Left hindlimb (tissue), 1 donor: ENCODE results near the gene VGLL4.

Experiments used
- DNase-seq: peaks from one replicate; pipeline ENCODE4 v3.0.0-alpha.2; 2018

VGLL4 gene

DNA sequence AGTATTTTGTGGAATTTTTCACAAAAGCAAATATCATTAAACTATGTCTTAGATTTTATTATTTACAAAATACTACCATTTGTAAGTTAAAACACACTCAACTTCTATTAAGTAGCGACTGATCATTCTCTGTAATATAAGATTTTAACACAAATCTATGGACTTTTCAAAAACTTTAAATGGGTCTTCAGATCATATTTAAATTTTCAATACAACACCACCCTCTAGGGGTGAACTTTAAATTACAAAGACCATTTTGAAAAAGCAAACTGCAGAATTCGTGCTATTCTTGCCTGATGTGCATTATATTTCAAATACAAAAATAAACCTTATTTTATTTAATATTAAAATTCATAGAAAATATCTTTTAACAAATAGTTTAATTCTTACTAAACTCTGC, 8.2 kb upstream of the VGLL4 start:
- DNase-seq: no peak

DNA sequence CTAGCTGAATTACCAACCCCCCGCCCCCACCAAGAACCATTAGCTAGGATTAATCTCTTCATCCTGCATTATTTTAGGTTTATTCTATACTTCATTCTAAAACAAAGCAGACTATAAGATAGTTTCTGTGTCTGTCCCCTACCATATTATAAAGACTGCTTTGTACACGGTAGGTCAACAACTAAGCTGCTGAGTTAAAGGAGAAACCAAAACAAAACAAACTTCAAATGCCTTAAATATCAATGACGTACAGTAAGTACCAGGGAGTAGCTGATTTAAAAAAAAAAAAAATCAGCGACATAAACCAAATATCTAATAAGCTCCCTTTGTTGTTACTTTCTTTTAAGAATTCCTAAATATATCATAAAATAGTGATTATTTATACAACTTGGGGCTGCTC, 7.8 kb upstream of the VGLL4 start:
- no peak for DNase-seq

- DNase-seq: no peak
Observed at GRCh38 chr3:11650391-11650790, 6.7 kb upstream of the VGLL4 start.

- DNase-seq: no peak
Observed at GRCh38 chr3:11648735-11649134, 5.0 kb upstream of the VGLL4 start.

GRCh38 chr3:11643201-11643603, 513 bp downstream of the VGLL4 start:
- DNase-seq: peak; percentile 69

DNA sequence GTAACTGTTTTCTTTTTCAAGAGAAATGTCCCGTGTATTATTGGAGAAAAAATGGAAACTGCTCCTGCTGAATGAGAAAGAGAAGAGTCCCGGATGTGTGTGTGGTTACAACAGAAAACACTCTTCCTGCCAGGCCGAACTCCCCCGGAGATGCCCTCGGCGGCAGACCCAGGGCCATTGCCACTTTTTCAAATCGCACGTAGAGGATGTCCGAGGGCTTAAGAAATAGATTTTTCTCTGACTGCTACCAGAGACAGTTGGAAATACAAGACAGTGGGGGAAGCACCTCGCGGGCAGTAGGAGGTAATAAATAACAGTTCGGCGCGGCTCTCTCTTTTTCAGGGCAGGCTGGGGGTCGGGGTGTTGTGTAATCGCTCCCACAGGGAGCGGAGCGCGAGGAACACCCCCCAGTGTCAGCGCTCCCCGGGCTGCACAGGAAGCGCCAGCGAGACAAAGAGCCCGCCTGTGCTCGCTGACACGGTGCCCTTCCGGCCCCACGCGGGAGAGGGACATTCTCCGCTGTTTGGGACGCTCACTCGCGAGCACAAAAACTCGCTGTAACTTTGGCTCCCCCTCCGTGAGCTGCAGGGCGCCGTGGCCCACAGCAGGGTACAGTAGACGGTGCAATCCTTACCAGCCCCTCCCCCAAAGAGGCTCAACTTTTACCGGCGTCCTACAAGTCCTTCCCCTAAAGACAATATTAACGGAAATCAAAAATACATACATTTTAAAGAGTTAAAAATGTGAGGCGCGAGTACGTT, 1.1 kb downstream of the VGLL4 start:
- peak; percentile 85 for DNase-seq

DNA sequence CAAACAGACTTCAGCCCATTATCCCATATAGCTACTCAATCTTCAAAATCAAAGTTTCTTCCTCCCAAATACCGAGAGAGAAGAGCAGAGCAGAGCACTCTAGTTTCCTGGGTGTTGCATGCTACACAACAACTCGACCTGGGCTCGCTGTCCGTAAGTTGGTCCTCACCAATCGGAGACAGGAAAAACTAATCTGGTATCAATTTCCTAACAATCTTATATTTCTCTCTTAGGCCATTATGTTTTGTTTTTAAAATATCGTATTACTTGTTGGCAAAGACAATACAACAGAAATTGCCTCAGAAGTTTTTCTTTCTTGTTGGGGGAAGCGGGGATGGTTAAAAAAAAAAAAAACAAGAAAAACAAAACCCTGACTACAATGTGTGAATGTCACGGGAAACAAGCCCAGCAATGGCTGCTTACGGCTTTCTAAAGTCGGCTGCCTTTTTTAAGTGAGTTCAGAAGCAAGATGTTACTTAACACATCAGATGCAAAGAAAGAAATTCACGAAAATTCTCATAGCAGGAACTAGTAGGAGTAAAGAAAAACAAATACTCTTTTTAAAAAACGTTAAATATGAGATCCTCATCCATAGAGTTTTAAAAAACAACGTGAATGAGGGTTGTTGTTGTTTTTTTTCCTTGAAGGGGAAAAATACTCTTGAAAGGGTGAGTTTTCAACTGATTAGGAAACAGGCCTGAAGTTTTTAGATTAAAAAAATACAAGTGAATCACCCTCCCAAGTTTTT, 1.9 kb downstream of the VGLL4 start:
- no peak for DNase-seq

GRCh38 chr3:11641316-11641682, 2.4 kb downstream of the VGLL4 start:
- no peak for DNase-seq

GRCh38 chr3:11640009-11640673, 3.6 kb downstream of the VGLL4 start:
- DNase-seq: no peak

DNA sequence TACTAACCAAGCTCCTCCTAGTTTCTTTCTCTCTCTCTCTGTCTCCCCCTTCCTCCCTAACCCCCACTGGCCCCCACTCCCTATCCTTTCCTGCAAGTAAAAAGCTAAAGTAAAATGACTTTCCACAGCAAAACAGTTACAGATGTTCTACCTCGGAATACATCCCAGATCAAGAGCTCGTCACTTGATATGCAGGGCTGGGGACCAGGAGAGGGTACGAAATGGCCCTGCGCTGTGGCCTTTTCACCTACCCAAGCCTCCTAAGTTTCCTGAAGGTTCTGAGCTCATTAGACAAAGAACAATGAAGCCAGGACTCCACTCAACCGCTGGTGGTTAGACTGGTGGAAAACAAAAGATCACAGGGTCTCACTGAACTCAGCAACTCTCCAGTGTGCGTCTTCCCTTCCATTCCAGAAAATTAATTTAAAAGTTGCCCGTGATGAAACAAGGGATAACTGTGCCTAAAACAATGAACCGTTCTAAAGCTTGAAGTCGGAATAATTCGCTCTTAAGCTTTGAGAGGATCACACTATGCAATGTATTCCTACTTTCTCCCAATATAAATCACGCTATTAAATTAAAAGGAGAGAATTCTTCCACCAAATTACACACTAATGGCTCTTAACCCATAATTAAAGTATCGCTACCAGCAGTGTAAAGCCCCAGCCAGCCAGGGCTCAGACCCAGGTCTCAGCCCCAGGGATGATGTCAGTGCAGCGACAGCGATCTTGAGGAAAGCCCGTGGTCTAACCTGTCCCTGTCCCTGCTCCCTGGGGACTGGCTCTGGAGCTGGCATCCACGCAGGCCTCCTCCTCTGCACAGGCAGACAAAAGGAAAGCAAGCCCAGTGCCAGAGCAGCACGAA, 5.0 kb downstream of the VGLL4 start:
- DNase-seq: peak; percentile 57

DNA sequence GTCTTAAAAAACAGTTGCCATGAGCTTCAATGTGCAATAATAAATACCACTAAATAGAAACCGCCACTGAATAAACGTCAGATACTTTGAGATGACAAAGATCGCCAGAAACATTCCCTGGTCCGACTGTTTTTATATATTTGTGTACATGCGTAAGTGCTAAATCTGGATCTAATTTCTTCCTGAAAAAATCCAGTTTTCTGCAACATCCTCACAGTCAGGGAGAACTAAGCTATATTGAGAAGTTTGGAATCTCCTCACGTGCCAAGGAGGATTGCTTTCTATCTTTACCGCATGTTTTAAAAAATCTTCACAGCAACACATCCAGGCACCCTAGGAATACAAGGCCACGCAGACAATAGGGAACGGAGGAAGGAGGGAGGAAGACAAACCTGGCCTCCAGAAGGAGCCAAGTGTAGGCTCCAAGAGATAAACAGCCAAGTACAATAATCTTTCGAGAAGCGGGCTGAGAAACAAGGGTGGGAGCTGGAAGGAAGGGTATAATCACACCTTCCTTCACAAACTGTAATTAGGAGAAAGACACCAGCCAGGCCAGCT, 5.7 kb downstream of the VGLL4 start:
- no peak for DNase-seq

DNA sequence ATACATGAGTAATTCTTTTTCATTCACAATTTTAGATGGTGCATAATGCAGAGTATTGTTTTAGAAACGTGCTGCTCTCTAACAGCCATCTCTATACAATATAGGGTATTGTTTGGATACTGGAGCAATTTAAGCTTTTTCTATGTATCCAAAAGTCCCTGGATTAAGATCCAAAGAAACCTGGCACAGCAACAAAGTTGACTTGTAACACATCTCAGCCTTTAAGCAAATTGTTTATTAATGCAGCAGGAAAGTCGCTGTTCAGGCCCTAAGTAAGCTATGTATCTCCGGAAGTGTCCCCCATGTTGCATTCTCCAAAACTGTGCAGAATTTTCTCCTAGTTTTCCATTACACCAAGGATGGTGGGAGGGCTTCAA, 7.3 kb downstream of the VGLL4 start:
- DNase-seq: no peak

DNA sequence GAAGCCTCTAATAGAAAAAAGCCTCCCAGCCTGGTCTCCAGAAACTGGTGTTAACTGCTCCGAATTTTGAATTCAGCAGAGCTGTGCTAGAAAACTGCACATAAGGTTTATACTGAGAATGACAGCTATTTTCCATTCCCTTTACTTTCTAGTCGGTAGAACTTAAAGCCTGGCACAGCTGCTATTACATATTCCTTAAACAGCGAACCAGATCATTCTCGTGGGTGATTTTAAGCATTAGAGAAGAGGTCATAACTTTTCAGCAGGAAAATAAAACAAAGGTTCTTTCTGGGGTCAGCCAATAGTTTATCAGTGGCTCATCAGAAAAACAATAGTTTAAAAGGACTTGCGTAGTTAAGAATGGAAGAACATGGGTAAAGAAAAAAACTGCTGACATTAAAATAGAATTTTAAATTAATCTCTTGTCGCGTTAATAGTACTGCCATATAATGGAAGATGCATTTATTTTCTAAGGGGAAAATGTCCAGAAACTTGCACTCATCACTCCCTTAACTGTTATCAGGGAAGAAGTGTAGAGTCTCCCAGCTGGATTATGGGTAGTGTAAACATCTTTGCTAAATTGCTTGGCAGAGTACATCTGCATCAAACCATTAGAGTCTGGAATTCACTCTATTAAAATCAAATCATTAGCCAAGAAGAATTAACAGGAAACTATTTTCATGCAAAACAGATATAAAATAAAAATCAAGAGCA, 7.9 kb downstream of the VGLL4 start:
- DNase-seq: no peak

GRCh38 chr3:11634974-11635612, 8.6 kb downstream of the VGLL4 start:
- DNase-seq: no peak

DNA sequence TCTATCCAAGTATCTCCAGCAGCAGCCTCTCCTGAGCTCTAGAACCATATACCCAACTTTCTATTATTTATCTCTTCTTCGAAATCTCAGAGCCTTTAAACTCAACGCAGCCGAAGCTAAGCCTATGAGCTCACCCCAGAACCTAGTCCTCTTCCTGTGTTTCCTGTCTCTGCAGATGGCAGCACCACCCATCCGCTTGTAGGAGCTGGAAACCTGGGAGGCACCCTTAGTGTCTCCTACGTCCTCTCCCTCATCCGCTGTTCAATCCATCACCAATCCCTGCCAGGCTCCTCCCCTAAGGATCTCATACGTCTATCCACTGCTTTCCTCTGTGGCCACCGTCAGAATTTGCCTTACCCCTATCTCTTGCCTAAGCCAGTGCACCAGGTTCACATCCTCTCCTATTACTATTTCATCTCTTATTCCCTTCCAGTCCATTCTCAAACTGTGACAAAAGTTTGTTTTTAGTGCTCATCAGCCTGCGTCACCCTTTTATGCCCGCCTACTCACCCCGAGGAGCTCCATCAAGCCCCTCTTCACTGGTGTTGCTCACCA, 9.6 kb downstream of the VGLL4 start:
- no peak for DNase-seq

DNA sequence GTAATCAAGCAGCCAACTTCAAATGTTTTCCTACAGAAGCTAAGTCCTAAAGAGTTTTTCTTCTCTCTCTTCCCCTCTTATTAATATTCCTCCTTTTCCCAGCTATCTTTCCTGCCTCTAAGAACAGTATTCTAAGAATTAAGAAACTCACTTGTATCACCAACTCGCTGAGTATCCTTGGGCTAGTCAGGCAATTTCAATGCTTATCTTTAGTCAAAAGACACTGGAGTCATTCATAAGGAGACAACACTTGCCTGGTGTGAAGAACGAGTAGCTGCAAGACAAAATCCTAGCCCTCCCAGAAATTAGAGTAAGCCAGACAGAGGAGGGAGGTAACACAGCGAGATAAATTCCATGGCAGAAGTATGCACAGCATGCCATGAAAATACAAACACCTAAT, 10.7 kb downstream of the VGLL4 start:
- no peak for DNase-seq

GRCh38 chr3:11632564-11632963, 11.2 kb downstream of the VGLL4 start:
- no peak for DNase-seq

DNA sequence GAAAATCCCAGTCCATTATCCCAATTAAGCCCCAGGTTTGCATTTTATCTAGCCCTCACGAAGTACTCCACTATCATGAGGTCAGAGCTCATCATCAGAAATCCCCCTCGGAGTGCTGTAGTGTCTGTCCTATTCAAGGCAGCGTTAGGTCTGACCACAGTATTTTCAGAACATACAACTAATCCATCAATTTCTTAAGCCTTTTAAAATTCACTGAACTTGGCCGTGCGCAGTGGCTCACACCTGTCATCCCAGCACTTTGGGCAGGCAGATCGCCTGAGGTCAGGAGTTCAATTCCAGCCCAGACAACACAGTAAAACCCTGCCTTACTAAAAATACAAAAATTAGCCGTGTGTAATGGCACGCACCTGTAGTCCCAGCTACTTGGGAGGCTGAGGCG, 11.9 kb downstream of the VGLL4 start:
- no peak for DNase-seq

- no peak for DNase-seq
Observed at GRCh38 chr3:11629716-11630115, 14.0 kb downstream of the VGLL4 start.

DNA sequence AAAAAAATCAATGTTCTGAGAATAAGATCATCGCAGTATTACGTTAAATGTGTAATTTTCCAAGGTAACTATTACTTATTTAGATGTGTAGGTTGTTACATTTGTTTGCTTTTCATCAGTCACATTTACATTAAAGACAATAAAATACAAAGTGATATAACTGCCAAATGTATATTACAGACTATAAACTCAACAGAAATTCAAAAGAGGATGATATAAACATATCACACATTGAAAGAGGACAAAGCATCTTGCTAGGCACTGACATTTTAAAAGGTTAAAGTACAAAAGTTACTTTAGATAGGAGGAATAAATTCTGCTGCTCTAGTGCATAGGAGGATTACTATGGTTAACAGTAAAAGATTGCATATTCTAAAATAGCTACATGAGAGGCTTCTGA, 16.1 kb downstream of the VGLL4 start:
- no peak for DNase-seq

DNA sequence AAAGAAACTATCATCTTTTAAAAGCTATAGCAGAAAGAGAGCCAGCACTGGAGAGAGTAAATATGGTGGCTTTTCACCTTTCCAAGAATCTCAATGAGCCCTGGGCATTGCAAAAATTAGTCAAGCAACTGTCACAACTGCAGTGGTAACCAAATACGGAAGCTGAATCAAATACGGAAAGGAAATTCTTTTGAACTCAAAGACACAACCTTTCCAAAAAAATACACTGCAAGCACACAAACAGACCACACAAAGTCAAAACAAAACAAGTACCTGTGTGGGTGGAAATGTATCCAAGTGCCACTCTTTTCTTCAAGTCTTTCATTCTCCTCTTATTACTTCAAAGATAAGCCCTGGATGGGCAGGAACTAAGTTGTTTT, 17.6 kb downstream of the VGLL4 start:
- DNase-seq: no peak
